Aorta (tissue), 5 donors: ENCODE results near the gene NPW. TPM values are rescaled to one million over a fixed set of nuclear protein-coding genes. Genes with fewer than 3 reads are reported as not detected.

ENCODE experiments used
- ATAC-seq: fragments of 200-7000 bp; cut with Tn5 transposase; one replicate; pipeline ENCODE4 v1.9.1; 2022; ENCODE audit warnings: moderate library complexity; ENCODE audit not compliant: low FRiP score
- DNase-seq, 2 donors: peaks; one replicate each; pipeline ENCODE4 v3.0.0-alpha.2; 2020
- H3K27ac ChIP-seq, 2 donors: one replicate each; pipeline ENCODE4 v1.5.1; 2013; ENCODE audit warnings: low read length in 2 of 2, mild to moderate bottlenecking in 2 of 2, moderate library complexity in 2 of 2, control low read depth in 1 of 2, inconsistent platforms in 1 of 2, low read depth in 1 of 2
- H3K27me3 ChIP-seq, 2 donors: one replicate each; pipeline ENCODE4 v1.6.1; 2013; ENCODE audit warnings: control low read depth in 1 of 2, low read length in 1 of 2, mild to moderate bottlenecking in 1 of 2, moderate library complexity in 1 of 2; ENCODE audit not compliant: insufficient read depth in 2 of 2, control insufficient read depth in 1 of 2
- H3K36me3 ChIP-seq, 2 donors: one replicate each; pipeline ENCODE4 v1.6.1; 2013; ENCODE audit warnings: control low read depth in 1 of 2, low read length in 1 of 2, mild to moderate bottlenecking in 1 of 2; ENCODE audit not compliant: insufficient read depth in 2 of 2, control insufficient read depth in 1 of 2
- H3K4me1 ChIP-seq, 2 donors: one replicate each; pipeline ENCODE4 v1.6.1; 2013; ENCODE audit warnings: low read length in 2 of 2, control low read depth in 1 of 2, mild to moderate bottlenecking in 1 of 2, moderate library complexity in 1 of 2; ENCODE audit not compliant: insufficient read depth in 2 of 2, control insufficient read depth in 1 of 2
- H3K4me3 ChIP-seq, 2 donors: one replicate each; pipeline ENCODE4 v1.5.1; 2013; ENCODE audit warnings: low read length in 2 of 2, control low read depth in 1 of 2, mild to moderate bottlenecking in 1 of 2
- H3K9me3 ChIP-seq: one replicate; pipeline ENCODE4 v1.6.1; 2013; ENCODE audit warnings: mild to moderate bottlenecking, low read length; ENCODE audit not compliant: control insufficient read depth
- WGBS, 2 donors: extraction: QIAGEN DNeasy Blood & Tissue Kit; methylation state at CpG; one replicate each; pipeline ENCODE4 v1.1.7; 2013; 5-methylcytosine and 5-hydroxymethylcytosine counted together
- intact Hi-C, 2 donors: fragments of 100-400 bp; cut with DNase I; formaldehyde crosslinking; loops; one replicate each; pipeline versions ENCODE4 v1.14.2 to v1.15.0; 2022
- polyA plus RNA-seq, 2 donors: library from polyadenylated mRNA; stranded (reverse); fragments of 200-250 nt; gene quantifications; one replicate each; pipeline ENCODE4 v1.2.3, GENCODE V29; 2013
- total RNA-seq, 2 donors: library from RNA; stranded (reverse); fragmentation: NEBNext Ultra II Directional; extraction: Animal tissue kit (Norgen Biotek cat#: 25700); gene quantifications; one replicate each; pipeline ENCODE4 v1.2.1, GENCODE V29; 2021
- donor health status: healthy with polysubstance abuse.
- donor health status: Bipolar disorder and iron deficiency.
- donor health status: DM: no; HTN: no; CAD: no.
- donor health status: DM: no; HTN: no; CAD: no.
- donor health status: DM: yes; HTN: yes; CAD: no.

NPW gene
- total and polyA plus RNA-seq, 4 donors, result 0.56 to 1.2 TPM; not detected in 2

DNA sequence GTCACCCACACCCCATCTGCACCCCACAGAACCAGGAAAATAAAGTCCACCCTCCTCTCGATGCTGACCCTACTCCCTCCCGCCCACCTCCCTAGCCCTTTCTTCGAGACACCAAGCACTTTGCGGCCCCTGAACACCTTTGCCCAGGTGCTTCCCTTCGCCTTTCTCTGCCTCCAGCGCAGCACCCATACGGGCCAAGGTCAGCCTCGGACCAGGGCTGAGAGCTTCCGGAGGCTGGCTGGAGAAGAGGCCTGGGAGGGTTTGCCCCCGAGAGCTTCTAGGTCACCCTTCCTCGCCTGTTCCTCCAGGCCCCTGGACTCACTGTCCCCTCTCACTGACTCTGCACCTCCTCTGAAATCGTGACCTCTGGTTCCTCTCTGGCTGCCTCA is 4.4 kb downstream of the NPW start:
- H3K4me1 ChIP-seq, result no peaks in the 10 kb centered on the region
- 91 to 98% methylated on average over 12 of the region's 12 CpGs for WGBS, 2 donors
- no peaks in the 10 kb centered on the region for H3K27me3 ChIP-seq
- intact Hi-C loops, result loop anchor here (5.0 kb wide), 2 partner anchors 63 to 128 kb away; no protein-coding TSS in a partner anchor
- DNase-seq (no peak), ATAC-seq (no peak)
- no peak overlapping the region for H3K4me3 ChIP-seq
- H3K9me3 ChIP-seq, result no peaks in the 10 kb centered on the region
- no peaks in the 10 kb centered on the region for H3K36me3 ChIP-seq
- no peak overlapping the region for H3K27ac ChIP-seq

DNA sequence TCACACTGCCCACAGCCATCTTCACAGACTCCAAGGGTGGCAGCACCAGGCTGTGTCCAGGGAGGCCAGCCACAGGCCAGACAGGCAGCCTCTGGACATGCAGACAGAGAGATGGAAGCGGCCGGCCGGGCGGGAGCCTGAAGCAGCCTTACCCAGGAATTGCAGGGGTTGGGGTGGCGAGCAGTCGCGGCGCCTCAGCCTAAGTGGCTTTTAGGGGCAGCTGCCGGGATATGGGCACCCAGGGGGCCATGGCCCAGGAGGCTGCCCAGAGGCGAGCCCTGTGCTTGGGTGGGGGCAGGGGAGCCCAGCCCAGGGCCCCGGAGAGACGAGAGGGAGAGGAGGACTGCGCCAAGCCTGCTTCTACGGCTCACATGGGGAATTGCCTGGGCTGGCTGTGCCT is 5.7 kb downstream of the NPW start:
- ATAC-seq, result no peak

DNA sequence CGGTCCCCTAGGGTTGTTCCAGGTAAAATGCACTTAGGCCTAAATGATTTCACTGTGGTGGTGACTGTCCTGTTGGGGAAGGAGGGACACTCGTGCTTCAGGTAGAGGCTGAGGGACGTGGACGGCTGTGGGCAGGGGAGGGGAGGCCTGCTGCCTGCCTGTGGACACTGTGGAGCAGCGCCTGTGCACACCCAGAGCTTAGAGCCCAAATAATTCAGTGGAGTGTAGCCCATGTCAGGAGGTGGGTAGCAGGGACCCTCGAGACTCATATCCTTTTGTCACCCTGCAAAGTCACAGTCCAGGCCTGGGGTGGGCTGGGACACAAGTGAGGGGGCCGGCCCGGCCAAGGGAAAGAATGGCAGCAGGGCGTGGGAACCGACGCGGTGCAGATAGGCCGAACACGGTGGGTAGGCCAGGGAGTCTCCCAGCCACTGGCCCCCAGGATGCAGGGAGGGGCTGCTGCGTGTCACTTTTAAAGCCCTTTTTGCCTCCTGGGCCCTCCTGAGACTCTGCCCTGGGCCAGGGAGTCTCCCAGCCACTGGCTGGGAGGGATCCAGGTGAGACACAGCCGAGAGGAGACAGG is 6.4 kb downstream of the NPW start:
- no peak for DNase-seq
- H3K4me3 ChIP-seq, result no peak overlapping the region
- no peaks in the 10 kb centered on the region for H3K9me3 ChIP-seq
- H3K4me1 ChIP-seq, result no peaks in the 10 kb centered on the region
- intact Hi-C loops, result no loop called here
- no peak for ATAC-seq
- no peaks in the 10 kb centered on the region for H3K36me3 ChIP-seq
- no peaks in the 10 kb centered on the region for H3K27me3 ChIP-seq
- H3K27ac ChIP-seq, result no peak overlapping the region
- WGBS, 2 donors, result 74% methylated on average over 16 of the region's 16 CpGs

More for the DNA sequence above, 5.7 kb downstream of the NPW start:
- Histone ChIP-seq H3K4me3 (no peak overlapping the region), H3K4me1 (no peaks in the 10 kb centered on the region), H3K27ac (no peak overlapping the region), H3K9me3 (no peaks in the 10 kb centered on the region), H3K36me3 (no peaks in the 10 kb centered on the region), H3K27me3 (no peaks in the 10 kb centered on the region)
- WGBS, 2 donors, result 84 to 88% methylated on average over 14 of the region's 14 CpGs
- intact Hi-C loops, result no loop called here
- DNase-seq, result no peak

DNA sequence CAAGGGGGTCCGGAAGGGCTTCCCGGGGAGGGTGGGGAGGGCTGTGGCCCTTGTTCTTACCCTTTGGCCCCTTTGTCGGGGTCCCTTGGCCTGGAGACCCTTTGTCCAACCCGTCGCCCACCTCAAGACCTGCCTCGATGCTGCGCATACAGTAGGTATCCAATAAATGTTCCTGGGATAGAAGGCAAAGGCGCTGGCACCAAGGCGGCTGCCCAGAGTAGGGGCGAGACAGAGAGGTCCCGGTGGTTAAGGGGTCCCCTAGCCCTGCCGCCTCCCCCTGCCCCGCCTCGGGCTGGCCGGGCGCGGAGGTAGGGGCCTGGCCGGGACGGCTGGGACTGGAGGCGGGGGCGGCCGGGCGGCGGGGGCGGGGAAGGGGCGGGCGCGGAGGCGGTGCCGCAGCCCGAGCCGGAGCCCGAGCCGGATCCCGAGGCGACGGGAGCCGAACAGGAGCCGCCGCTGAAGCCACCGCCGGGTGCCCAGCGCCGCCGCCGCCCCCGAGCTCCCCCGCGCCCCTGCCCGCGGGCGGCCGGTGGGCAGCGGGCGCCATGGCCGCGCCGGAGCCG is 7.0 kb downstream of the NPW start, which contains the start of gene NHERF2:
TSS of gene NHERF2 (plus strand) at position 442 of the 563 bp plus-strand sequence. CDS start at position 546, 104 bp downstream.
- intact Hi-C loops, result no loop called here
- no peak for ATAC-seq
- no peaks in the 10 kb centered on the region for H3K4me1 ChIP-seq

DNA sequence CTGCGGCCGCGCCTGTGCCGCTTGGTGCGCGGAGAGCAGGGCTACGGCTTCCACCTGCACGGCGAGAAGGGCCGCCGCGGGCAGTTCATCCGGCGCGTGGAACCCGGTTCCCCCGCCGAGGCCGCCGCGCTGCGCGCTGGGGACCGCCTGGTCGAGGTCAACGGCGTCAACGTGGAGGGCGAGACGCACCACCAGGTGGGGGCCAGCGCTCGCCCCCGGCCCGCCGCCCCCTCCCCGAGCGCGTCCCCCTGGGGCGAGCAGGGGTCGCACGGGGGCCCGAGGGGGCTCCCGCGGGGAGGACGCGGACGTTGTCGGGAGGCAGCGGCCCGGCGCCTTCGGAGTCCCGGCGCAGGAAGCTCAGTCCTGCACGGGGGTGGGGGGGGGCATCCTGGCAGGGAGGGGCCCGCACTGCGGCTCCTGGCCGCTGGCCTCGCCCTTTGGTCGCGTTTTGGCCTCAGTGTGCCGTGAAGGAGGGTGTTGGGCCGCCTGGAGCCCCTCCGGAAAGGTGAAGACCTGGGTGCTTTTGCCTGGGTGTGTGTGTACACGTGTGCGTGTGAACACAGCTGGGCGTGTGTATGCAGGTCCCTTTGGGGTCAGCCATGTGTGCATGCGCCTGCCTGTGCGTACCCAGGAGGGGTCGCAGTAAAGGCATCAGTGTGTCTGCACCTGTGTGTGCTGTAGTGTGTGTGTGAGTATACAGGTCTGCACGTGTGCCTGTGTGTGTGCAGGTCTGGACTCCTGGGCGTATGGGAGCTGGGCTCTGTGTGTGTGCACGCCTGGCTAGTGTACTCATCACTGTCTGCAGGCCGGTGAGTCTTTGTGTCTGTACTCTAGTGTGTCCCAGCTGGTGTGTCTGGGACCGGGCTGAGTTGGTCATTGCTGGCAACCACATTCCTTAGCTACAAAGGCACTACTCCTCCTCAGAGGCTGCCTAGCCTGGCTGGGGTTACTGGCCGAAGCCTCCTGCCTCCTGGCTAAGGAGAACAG is 7.7 kb downstream of the NPW start:
- 2 to 3% methylated on average over 40 to 76 of the region's 76 CpGs for WGBS, 2 donors
- intact Hi-C loops, result no loop called here

More for the DNA sequence above, 7.0 kb downstream of the NPW start, which contains the start of gene NHERF2:
- H3K27me3 ChIP-seq, result no peaks in the 10 kb centered on the region
- DNase-seq, result no peak
- H3K4me3 ChIP-seq, result peak within 1 kb of the TSS; percentile 63 to 65
- H3K27ac ChIP-seq, result no peak within 1 kb of the TSS
- H3K9me3 ChIP-seq, result no peaks in the 10 kb centered on the region
- WGBS, 2 donors, result 7 to 13% methylated on average over 25 to 59 of the region's 59 CpGs
- no peaks in the 10 kb centered on the region for H3K36me3 ChIP-seq

DNA sequence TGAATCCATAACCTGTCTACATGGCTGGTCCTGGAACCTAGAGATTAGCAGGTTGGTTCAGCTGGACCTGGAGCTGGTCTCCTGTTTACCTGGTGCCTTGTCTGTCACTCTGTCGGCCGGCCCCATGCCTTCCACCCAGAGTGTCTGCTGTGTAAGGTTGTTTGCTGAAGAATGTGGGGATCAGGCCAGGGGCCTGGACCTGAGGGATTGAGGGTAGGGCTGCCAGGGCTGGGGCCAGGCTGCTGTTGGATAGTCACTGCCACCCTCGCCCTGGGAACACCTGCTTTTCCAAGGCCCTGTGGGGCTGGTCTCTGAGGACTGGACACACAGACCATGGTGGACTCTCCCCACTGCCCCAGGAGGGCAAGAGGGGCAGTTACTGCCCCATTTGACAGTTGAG is 8.6 kb downstream of the NPW start:
- ATAC-seq, result no peak
- Histone ChIP-seq H3K27me3 (no peaks in the 10 kb centered on the region), H3K9me3 (no peaks in the 10 kb centered on the region), H3K4me3 (no peak overlapping the region), H3K27ac (no peak overlapping the region), H3K36me3 (no peaks in the 10 kb centered on the region), H3K4me1 (no peaks in the 10 kb centered on the region)
- no peak for DNase-seq
- WGBS, 2 donors, result 76 to 79% methylated on average over 3 of the region's 3 CpGs
- intact Hi-C loops, result no loop called here

More for the DNA sequence above, 7.7 kb downstream of the NPW start:
- Histone ChIP-seq H3K4me3 (peak overlapping the region; percentile 63 to 65), H3K4me1 (no peaks in the 10 kb centered on the region), H3K9me3 (no peaks in the 10 kb centered on the region), H3K27me3 (no peaks in the 10 kb centered on the region), H3K36me3 (no peaks in the 10 kb centered on the region), H3K27ac (no peak overlapping the region)
- ATAC-seq, result no peak
- DNase-seq, result no peak

DNA sequence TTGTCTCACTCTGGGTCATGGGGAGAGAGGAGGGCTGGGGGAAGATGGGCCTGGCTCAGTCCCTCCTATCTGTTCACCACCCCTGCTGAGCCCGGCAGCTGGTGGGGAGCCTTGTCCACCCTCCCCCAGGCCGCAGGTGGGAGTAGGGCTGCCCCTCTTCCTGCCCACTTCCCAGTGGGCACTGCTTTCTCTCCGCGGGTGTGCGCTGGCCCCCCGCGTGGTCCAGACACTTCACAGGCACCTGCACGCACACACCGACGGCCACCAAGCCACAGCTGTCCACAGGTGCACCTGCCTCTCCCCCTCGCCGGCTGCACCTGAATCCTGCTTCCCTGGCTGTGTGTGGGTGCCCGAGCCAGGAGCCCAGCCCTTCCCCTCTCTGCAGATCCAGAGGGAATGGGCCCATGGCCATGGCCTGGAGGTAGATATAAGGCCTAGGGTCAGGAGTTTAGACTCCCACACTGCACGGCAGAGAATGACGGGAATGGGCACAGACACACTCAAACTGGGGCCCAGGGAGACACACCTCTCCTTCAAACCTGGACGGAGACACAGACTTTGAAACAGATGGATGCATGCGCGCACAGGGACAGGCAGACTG is 9.1 kb downstream of the NPW start:
- intact Hi-C loops, result no loop called here
- ATAC-seq (no peak), DNase-seq (no peak)
- 85 to 89% methylated on average over 18 of the region's 18 CpGs for WGBS, 2 donors
- no peak overlapping the region for H3K4me3 ChIP-seq
- no peaks in the 10 kb centered on the region for H3K36me3 ChIP-seq
- no peak overlapping the region for H3K27ac ChIP-seq
- H3K9me3 ChIP-seq, result no peaks in the 10 kb centered on the region
- no peaks in the 10 kb centered on the region for H3K4me1 ChIP-seq
- H3K27me3 ChIP-seq, result no peaks in the 10 kb centered on the region

DNA sequence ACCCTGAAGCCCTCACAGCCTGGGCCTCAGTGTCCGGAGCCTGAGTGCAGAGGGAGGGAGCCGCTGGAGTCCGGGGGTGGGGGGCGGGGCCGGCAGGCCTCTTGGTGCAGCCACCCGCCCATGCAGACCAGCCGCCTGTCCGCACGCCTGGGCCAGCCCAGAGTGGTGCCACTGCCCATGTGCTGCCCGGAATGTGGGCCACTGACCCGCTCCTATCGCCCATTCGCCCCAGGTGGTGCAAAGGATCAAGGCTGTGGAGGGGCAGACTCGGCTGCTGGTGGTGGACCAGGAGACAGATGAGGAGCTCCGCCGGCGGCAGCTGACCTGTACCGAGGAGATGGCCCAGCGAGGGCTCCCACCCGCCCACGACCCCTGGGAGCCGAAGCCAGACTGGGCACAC is 9.8 kb downstream of the NPW start:
- 79 to 81% methylated on average over 22 of the region's 22 CpGs for WGBS, 2 donors
- Histone ChIP-seq H3K9me3 (no peaks in the 10 kb centered on the region), H3K4me1 (no peaks in the 10 kb centered on the region), H3K4me3 (no peak overlapping the region), H3K27ac (no peak overlapping the region), H3K27me3 (no peaks in the 10 kb centered on the region), H3K36me3 (no peaks in the 10 kb centered on the region)
- ATAC-seq (no peak), DNase-seq (no peak)
- intact Hi-C loops, result no loop called here
